GM21515 (cell line): Measurements from ENCODE around the gene GOLIM4.
"Not testable (repeated sequence)": the region's sequence is repeated elsewhere in the genome, so short reads cannot be mapped to it uniquely, and the experiment has no call there.

ENCODE experiments used
- ATAC-seq: cut with Tn5 transposase; IDR thresholded peaks from one replicate; pipeline ENCODE4 v1.9.1; 2021; ENCODE audit not compliant: unreplicated experiment

The GOLIM4 gene

DNA sequence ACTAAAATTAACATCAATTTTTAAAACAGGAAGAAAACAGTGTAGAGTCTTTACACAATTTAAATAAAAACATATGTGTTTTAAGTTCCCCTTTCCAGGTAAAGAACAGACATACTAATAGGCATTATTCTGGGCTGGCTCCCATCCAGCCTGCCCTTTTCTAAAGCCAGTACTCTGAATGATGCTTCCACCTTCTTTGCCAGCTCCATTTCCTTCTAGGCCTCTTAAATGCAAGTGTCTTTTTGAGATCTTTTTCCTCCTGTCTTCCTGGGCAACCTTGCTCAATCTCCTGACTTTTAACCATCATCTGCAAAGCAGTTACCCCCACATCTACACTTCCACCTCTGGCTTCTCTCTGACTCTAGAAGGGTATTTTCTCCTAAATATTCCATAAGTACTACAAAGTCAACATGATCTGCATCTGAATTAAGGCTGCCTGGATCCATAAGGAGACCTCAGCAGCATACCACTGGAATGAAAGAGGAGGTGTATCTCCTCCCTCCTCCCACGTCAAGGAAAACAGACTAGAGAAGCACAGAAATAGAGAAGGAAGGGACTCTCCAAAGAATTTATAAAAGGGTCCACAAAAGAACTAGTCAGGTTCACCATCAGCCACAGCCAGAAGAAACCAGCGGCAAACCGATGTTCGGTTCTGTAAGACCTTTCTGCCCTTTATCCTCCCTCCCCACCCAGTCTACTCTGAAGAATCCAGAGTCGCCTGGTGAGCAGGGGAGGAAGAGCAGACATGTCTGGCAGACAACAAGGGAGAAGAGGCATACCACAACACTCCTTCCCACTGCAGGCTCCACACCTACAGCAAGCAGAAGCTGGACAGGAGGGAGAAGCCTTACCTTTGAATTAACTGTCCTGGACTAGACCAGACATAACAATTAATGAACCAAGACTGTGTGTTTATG is 47.1 kb downstream of the GOLIM4 start:
- ATAC-seq, result no peak

GRCh38 chr3:168047936-168048335 is 47.8 kb downstream of the GOLIM4 start:
- no peak for ATAC-seq

DNA sequence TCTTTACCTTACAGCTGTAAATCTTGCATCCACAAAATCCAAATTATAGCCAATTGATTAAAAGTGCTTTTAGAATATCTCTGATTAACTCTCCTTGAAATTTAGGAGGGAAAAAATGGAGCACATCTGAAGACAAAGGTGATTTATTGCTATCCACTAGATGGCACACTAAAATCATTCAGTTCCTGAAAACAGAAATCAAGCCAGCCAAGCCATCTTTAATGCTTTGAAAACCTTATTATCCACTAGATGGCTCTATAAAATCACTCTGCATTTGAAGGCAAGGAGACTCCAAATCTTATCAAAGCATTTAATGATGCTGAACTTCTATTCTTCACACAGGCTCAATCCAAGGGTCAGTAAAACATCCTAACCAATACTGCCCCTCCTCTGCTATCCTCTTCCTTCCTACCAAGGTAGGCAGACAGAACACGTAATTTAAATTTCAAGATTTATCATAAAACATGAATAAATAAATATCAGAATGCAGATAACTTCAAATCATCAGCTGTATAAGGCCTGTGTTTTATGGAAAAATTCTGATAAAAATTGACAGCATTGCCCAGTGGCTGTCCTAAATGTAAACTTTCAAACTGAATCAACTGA is 48.4 kb downstream of the GOLIM4 start:
- peak; percentile 59 for ATAC-seq

DNA sequence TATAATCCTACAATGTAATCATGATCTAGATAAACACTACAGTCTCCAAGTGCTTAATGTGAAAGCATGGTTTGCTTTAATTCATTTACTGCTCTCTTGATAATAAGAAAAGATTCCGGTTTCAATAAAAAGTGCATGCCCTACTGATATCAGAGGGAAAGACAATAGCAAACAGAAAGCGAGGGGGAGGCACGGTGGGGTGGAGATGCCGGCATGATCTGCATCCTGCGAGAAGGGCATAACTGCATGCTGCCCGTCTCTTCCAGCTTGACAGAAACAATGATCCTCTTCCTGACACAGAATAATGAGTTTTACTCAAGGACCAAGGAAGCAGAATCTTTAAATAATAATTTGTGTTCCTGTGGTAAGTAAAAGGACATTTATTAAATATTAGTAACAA is 51.7 kb downstream of the GOLIM4 start:
- ATAC-seq, result no peak

DNA sequence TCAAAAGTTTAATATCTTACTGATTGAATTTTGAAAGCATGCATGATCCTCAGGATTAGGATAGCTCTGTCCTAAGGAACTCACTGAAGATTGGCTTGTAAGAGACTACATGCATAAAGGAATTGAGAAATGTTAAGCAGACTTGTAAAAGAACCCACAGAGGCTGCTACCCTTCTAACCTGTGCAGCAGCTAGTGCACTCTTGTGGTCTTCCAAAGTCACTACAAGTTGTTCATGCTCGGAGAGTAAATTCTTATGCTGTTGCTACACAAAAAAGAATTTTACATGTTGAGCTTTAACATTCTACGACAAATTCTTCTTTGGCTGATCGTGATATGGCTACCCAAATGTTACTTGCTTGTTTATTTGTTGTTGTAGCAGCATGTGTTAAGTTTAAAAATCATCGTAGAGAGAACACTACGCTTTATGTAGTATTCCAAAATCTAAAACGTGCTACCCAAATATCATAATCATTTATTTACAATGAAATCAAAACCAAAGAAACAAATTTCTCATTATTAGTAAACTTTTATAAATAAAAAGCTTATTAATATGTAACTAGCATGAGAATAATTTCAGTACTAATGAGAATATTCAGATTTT is 55.0 kb downstream of the GOLIM4 start:
- ATAC-seq, result peak; percentile 63

- ATAC-seq, result no peak
Measured at GRCh38 chr3:168037020-168037419, 58.7 kb downstream of the GOLIM4 start.

- no peak for ATAC-seq
Measured at GRCh38 chr3:168036619-168037018, 59.1 kb downstream of the GOLIM4 start.

GRCh38 chr3:168034152-168034928 is 61.4 kb downstream of the GOLIM4 start:
- no peak for ATAC-seq

DNA sequence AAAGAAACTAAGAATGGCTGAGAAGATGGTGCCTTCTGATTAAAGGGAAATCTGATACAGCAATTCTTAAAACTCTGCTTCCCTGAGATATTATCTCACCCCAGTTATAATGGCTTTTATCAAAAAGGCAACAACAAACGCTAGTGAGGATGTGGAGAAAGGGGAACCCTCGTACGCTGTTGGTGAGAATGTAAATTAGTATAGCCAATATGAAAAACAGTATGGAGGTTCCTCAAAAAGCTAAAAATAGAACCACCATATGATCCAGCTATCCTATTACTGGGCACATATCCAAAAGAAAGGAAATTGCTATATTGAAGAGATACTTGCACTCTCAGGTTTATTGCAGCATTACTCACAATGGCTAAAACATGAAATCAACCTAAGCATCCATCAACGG is 65.1 kb downstream of the GOLIM4 start:
- ATAC-seq, result no peak

GRCh38 chr3:168029705-168030104 is 66.0 kb downstream of the GOLIM4 start:
- ATAC-seq, result no peak

DNA sequence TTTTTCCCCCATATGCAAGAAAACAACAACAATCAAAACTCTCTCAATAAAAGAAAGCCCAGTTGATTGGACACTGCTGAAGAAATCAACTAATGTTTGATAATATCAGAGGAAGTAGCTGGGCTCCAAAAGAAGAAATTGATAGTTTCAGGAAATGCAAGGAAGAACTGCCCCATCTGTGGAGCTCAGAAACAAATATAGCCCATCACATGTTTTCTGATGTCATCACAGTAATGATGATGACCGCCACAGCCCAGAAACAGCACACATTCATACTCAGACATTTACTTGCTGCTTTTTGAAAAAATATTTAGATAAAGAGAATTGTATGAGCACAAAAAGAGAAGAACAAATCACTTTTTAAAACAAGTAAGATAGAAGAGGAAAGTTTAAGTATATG is 67.6 kb downstream of the GOLIM4 start:
- ATAC-seq, result no peak

- ATAC-seq, result no peak
Measured at GRCh38 chr3:168026764-168027163, 69.0 kb downstream of the GOLIM4 start.

- ATAC-seq, result no peak
Measured at GRCh38 chr3:168025076-168025475, 70.6 kb downstream of the GOLIM4 start.

GRCh38 chr3:168024537-168024941 is 71.2 kb downstream of the GOLIM4 start:
- ATAC-seq, result no peak

DNA sequence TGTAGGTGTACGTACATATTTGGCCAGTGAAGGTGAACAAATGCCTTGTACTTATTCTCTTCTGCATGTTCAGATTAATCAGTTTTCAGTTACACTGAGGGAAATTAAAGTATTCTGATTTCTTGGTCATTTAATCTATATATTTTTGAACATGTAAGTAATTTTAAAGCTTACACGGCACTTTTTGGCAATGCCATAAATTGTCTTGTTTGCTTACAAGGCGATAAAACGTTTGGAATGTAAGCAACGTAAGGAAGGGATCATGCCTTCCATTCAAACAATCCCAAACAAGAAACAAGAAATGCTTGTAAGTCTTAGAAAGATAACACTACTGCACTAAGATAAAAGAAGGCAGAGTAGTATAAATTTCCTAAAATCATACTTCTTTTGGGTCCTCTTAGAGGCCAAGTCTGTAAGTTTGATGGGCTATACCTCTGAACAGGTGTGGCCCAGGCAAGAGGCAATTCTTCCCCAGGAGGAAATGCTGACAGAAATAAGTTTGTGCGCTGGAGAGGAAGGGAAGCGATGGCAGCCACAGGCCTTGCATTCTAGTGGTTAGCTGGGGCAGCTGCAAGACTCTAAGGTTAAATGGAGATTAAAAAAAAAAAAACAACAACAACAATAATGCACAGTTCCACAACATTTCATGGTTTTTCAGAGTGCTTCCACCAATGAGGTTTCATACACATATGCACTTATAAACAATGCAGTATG is 73.8 kb downstream of the GOLIM4 start:
- no peak for ATAC-seq

DNA sequence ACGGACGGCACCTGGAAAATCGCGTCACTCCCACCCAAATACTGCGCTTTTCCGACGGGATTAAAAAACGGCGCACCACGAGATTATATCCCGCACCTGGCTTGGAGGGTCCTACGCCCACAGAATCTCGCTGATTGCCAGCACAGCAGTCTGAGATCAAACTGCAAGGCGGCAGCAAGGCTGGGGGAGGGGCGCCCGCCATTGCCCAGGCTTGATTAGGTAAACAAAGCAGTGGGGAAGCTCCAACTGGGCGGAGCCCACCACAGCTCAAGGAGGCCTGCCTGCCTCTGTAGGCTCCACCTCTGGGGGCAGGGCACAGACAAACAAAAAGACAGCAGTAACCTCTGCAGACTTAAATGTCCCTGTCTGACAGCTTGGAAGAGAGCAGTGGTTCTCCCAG is 84.4 kb downstream of the GOLIM4 start:
- not testable (repeated sequence) for ATAC-seq

- no peak for ATAC-seq
Measured at GRCh38 chr3:168006584-168006983, 89.1 kb downstream of the GOLIM4 start.

DNA sequence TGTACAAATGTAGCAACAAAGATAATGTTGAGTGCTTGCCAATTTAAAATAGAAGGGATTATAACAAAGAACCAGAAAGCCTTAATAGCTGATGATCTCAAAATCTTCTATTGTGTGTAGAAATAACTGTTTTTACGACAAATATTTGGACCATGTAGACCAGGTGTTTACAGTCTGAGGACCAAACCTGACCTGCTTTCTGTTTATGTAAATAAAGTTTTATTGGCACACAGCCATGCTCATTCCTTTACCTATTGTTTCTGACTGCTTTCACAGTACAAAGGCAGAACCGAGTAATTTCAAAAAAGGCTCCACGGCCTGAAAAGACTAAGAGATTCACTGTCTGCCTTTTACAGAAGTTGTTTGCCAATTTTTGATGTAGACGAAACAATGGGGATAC is 91.8 kb downstream of the GOLIM4 start:
- ATAC-seq, result no peak

GRCh38 chr3:168002786-168003368 is 92.8 kb downstream of the GOLIM4 start:
- ATAC-seq, result no peak

DNA sequence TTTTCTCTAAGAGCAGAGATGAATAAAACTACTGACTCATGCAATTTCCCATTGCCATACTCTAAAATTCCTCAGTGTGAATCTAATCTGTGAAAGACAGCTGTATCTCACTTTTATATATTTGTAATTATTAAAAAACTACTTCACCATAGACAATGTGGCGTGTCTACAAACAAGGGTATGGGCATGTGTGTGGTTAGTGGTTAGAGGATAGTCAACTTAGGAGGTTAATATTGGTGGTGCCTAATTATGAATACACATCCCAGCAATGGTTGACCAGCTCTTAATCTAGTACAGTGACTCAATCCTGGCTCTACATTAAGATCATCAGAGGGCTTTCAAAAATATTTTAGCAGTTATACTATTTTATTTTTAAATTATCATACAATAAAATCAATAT is 94.5 kb downstream of the GOLIM4 start:
- ATAC-seq, result no peak
